Activated CD8-positive, alpha-beta T cell treated with anti-CD3 and anti-CD28 coated beads for 36 hours (primary cell): Measurements from ENCODE around the gene FGD4. TPM values are rescaled to one million over a fixed set of nuclear protein-coding genes. Genes with fewer than 3 reads are reported as not detected.

ENCODE experiments used
- ATAC-seq: fragments of 200-7000 bp; cut with Tn5 transposase; one replicate; pipeline ENCODE4 v1.10.0; 2021; ENCODE audit warnings: mild to moderate bottlenecking, moderate library complexity
- CTCF ChIA-PET: fragments of 350-600 bp; sonication (Branson Sonifier 250); formaldehyde crosslinking; loops from one replicate; lab custom pipeline; 2021; ENCODE audit warnings: antibody characterized with exemption; lab: Charles Lee
- POLR2A ChIA-PET: fragments of 350-600 bp; sonication (Branson Sonifier 250); formaldehyde crosslinking; loops from one replicate; lab custom pipeline; 2021; ENCODE audit warnings: antibody characterized with exemption; lab: Charles Lee
- DNase-seq: peaks from one replicate; pipeline ENCODE4 v3.0.0-alpha.2; 2020
- H3K27ac Mint-ChIP-seq: one replicate; pipeline ENCODE4 v1.8.0; 2021; ENCODE audit warnings: mild to moderate bottlenecking, mixed read lengths
- H3K27me3 Mint-ChIP-seq: one replicate; pipeline ENCODE4 v1.8.0; 2021; ENCODE audit warnings: mixed read lengths
- H3K36me3 Mint-ChIP-seq: one replicate; pipeline ENCODE4 v1.8.0; 2021; ENCODE audit warnings: low read depth, mixed read lengths
- H3K4me1 Mint-ChIP-seq: one replicate; pipeline ENCODE4 v1.8.0; 2021; ENCODE audit warnings: low read depth, mixed read lengths
- H3K4me3 Mint-ChIP-seq: one replicate; pipeline ENCODE4 v1.8.0; 2021; ENCODE audit warnings: mild to moderate bottlenecking, moderate library complexity, mixed read lengths
- H3K9me3 Mint-ChIP-seq: one replicate; pipeline ENCODE4 v1.8.0; 2021; ENCODE audit warnings: mixed read lengths
- intact Hi-C: fragments of 100-400 bp; cut with micrococcal nuclease; formaldehyde crosslinking; loops from one replicate; pipeline ENCODE4 v1.10.0; 2022
- total RNA-seq, 2 experiments: library from RNA; stranded (reverse); gene quantifications; one replicate each; pipeline ENCODE4 v1.2.3, GENCODE V29; 2021
- TF ChIP-seq, protein P1 (sequence below): fragments of 200-600 bp; IDR thresholded peaks from one replicate; pipeline ENCODE4 v1.8.0; 2022; ENCODE audit warnings: antibody characterized with exemption, mild to moderate bottlenecking

Gene FGD4
- total RNA-seq, 2 experiments from 2014 or later, result 0.05 to 0.25 TPM

DNA sequence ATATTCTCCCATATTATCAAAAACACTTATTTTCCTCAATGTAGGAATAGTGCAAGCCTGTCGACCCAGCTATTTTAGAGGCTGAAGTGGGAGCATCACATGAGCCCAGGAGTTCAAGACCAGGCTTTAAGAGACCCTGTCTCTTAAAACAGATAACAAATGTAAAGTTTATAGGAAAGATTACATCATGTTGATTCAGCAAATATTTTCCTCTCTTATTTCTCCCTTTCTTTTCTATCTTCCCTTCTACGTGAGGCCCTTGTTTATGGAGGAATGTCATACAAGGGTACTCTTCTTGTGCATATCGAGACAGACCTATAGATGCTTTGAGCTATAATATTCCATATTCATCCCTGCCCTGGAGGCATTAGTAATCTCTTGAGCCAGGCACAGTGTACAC lies 36.5 kb upstream of the FGD4 start:
- Mint-ChIP-seq H3K4me1 (no peaks in the 10 kb centered on the region), H3K36me3 (no peaks in the 10 kb centered on the region), H3K4me3 (no peak overlapping the region), H3K9me3 (no peaks in the 10 kb centered on the region), H3K27ac (no peak overlapping the region), H3K27me3 (no peaks in the 10 kb centered on the region)
- intact Hi-C loops, result no loop called here
- TF ChIP-seq, protein P1, sequence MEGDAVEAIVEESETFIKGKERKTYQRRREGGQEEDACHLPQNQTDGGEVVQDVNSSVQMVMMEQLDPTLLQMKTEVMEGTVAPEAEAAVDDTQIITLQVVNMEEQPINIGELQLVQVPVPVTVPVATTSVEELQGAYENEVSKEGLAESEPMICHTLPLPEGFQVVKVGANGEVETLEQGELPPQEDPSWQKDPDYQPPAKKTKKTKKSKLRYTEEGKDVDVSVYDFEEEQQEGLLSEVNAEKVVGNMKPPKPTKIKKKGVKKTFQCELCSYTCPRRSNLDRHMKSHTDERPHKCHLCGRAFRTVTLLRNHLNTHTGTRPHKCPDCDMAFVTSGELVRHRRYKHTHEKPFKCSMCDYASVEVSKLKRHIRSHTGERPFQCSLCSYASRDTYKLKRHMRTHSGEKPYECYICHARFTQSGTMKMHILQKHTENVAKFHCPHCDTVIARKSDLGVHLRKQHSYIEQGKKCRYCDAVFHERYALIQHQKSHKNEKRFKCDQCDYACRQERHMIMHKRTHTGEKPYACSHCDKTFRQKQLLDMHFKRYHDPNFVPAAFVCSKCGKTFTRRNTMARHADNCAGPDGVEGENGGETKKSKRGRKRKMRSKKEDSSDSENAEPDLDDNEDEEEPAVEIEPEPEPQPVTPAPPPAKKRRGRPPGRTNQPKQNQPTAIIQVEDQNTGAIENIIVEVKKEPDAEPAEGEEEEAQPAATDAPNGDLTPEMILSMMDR, result no peak
- ChIA-PET POLR2A (no interaction called here), CTCF (no interaction called here)
- DNase-seq (no peak), ATAC-seq (no peak)

DNA sequence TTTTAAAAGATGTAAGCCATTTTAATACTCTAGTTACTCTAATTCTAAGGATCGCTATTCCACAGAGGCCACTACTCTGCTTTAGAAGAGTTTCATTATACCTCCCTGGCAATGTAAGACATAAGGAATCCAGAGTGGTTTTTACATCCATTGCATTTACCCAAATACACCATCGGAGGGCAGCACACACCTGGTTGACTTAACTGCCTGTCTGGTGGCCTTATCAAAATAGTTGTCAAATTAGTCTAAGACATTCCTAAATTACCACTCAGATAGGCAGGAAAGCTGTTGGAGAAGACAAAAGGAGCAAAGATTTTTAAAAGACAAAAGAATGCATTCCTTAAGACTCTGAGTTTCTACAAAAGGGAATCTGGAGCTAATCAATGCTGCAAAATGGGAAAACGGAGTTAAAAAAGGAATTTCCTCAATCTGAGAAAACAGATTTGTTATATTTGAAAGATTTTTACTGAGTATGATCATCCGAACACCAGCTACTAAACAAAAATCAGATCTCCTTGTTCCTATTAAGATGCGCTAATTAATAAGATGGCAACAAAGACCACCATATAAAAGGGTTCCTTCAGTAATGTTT lies 33.8 kb upstream of the FGD4 start:
- peak; percentile 79 for ATAC-seq
- Mint-ChIP-seq H3K27me3 (no peaks in the 10 kb centered on the region), H3K4me3 (no peak overlapping the region), H3K9me3 (no peaks in the 10 kb centered on the region), H3K36me3 (no peaks in the 10 kb centered on the region), H3K27ac (no peak overlapping the region), H3K4me1 (no peaks in the 10 kb centered on the region)
- DNase-seq, result peak; percentile 61
- intact Hi-C loops, result no loop called here
- TF ChIP-seq, protein P1, result peak; percentile 81
- CTCF ChIA-PET, result interaction anchor here (0.7 to 3.9 kb wide), 16 partner anchors 10 to 309 kb away, joined by 3 to 20 read pairs (median 3); no protein-coding TSS in a partner anchor
- POLR2A ChIA-PET, result no interaction called here

DNA sequence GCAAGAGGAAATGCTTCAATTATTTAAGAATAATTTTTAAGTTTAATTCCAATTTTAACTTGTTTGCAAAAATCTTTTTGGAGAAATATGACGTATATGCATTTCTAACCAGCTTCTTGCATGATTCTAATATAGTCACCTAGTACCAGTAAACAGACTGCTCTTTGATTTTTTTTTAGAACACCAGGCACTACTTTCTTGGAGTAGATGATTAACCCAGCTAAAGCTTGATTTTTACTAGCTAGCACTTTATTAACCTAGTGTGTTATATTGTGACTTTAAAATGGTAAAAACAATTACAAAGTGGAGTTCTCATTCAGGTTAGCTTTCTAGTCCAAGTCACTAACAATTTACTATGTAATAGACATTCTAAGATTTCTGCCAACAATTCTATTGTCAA lies 32.6 kb upstream of the FGD4 start:
- CTCF ChIA-PET, result interaction anchor here (0.6 to 3.9 kb wide), 8 partner anchors 11 to 389 kb away, joined by 3 to 20 read pairs (median 4); partner anchors contain the start of genes FGD4 and YARS2
- POLR2A ChIA-PET, result no interaction called here
- Mint-ChIP-seq H3K27ac (no peak overlapping the region), H3K4me1 (no peaks in the 10 kb centered on the region), H3K36me3 (no peaks in the 10 kb centered on the region), H3K9me3 (no peaks in the 10 kb centered on the region), H3K4me3 (no peak overlapping the region), H3K27me3 (no peaks in the 10 kb centered on the region)
- intact Hi-C loops, result no loop called here
- TF ChIP-seq, protein P1, result no peak
- ATAC-seq (no peak), DNase-seq (no peak)

DNA sequence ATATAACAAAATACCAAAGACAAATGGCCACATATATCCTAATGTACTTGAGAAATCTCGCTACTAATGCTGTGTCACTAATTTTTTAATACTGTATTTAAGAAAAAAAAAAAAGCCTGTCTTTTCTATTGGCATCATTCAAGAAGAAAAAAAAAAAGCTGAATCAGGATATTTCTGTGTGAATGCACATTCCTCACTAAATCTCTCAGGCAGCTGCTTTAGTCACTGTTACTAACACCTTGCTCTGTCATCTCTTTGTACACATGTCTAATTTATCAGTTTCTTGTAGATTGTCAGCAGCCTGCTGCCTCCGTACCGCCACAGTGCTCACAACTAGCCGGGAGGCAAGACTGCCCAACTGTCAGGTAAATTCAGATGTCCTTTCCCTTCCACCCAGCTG lies 32.0 kb upstream of the FGD4 start:
- H3K4me1 Mint-ChIP-seq, result no peaks in the 10 kb centered on the region
- H3K27ac Mint-ChIP-seq, result no peak overlapping the region
- CTCF ChIA-PET, result interaction anchor here (0.6 to 3.9 kb wide), 2 partner anchors 169 to 304 kb away, joined by 3 to 20 read pairs; no protein-coding TSS in a partner anchor
- no peaks in the 10 kb centered on the region for H3K36me3 Mint-ChIP-seq
- TF ChIP-seq, protein P1, result no peak
- ATAC-seq (no peak), DNase-seq (no peak)
- H3K4me3 Mint-ChIP-seq, result no peak overlapping the region
- H3K27me3 Mint-ChIP-seq, result no peaks in the 10 kb centered on the region
- intact Hi-C loops, result no loop called here
- POLR2A ChIA-PET, result no interaction called here
- H3K9me3 Mint-ChIP-seq, result no peaks in the 10 kb centered on the region

DNA sequence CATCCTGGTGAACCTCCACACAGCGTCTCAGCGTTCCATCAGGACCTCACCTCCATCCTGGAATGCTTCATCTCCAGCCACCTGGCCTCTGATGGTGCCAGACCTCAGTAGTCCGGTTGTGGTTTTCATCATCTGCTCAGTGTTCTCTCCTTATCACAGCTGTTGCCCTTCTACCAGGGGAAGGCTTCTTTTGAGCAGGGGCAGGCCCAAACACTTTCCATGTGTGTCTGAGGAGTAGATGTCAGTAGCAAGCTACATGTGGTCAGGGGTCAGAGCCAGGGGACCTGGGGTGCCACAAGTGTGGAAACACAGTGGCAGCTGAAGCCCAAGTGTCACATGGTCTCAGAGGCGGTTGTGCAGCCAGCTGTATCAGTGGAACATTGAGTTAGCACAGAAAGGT lies 30.2 kb upstream of the FGD4 start:
- no peak overlapping the region for H3K27ac Mint-ChIP-seq
- no peak overlapping the region for H3K4me3 Mint-ChIP-seq
- DNase-seq, result no peak
- CTCF ChIA-PET, result interaction anchor here (3.9 kb wide), 1 partner anchor 302 kb away, joined by 20 read pairs; no protein-coding TSS in a partner anchor
- H3K4me1 Mint-ChIP-seq, result no peaks in the 10 kb centered on the region
- H3K9me3 Mint-ChIP-seq, result no peaks in the 10 kb centered on the region
- ATAC-seq, result no peak
- H3K36me3 Mint-ChIP-seq, result no peaks in the 10 kb centered on the region
- TF ChIP-seq, protein P1, result no peak
- no peaks in the 10 kb centered on the region for H3K27me3 Mint-ChIP-seq
- intact Hi-C loops, result no loop called here
- POLR2A ChIA-PET, result no interaction called here
